Ovary (tissue), 9 donors: ENCODE results near the gene TMEM269. TPM values are rescaled to one million over a fixed set of nuclear protein-coding genes. Genes with fewer than 3 reads are reported as not detected.

ENCODE experiments used
- DNase-seq, 5 donors: peaks; one replicate each; pipeline ENCODE4 v3.0.0-alpha.2; 2019 to 2020
- H3K27ac ChIP-seq, 2 donors: fragments of 200-600 bp; one replicate each; pipeline versions ENCODE4 v1.5.1 to v1.8.0; 2019 to 2022
- H3K27me3 ChIP-seq: fragments of 200-600 bp; one replicate; pipeline ENCODE4 v1.8.0; 2022
- H3K36me3 ChIP-seq: fragments of 200-600 bp; sonication (generic); one replicate; pipeline ENCODE4 v1.5.1; 2019
- H3K4me1 ChIP-seq: one replicate; pipeline ENCODE4 v1.8.1; 2013; ENCODE audit warnings: mild to moderate bottlenecking, moderate library complexity; ENCODE audit not compliant: insufficient read depth
- H3K4me3 ChIP-seq: fragments of 200-600 bp; sonication (generic); one replicate; pipeline ENCODE4 v1.5.1; 2017
- H3K9me3 ChIP-seq, 2 donors: fragments of 200-600 bp in 1 of 2; sonication (generic) in 1 of 2; one replicate each; pipeline versions ENCODE4 v1.5.1 to v1.8.1; 2013 to 2019; ENCODE audit warnings: mild to moderate bottlenecking in 1 of 2, moderate library complexity in 1 of 2
- CTCF ChIP-seq, 3 donors: fragments of 450-650 bp in 2 of 3; fragments of 200-600 bp in 1 of 3; IDR thresholded peaks; one replicate each; pipeline versions ENCODE4 v1.5.1 to v1.8.0; 2016 to 2022; ENCODE audit warnings: antibody characterized with exemption in 3 of 3, mild to moderate bottlenecking in 1 of 3
- EP300 ChIP-seq: sonication (generic); formaldehyde crosslinking; IDR thresholded peaks from one replicate; pipeline ENCODE4 v1.6.1; 2017; ENCODE audit warnings: antibody characterized with exemption
- POLR2A ChIP-seq: fragments of 450-650 bp; IDR thresholded peaks from one replicate; pipeline ENCODE4 v1.6.1; 2017; ENCODE audit warnings: antibody characterized with exemption, mild to moderate bottlenecking, moderate library complexity
- WGBS, 3 donors: extraction: QIAGEN DNeasy Blood & Tissue Kit in 1 of 3; methylation state at CpG; one replicate each; pipeline versions ENCODE4 v1.1.5 to v1.1.7; 2013 to 2017; 5-methylcytosine and 5-hydroxymethylcytosine counted together
- intact Hi-C, 4 donors: fragments of 100-400 bp; cut with DNase I; formaldehyde crosslinking; loops; one replicate each; pipeline versions ENCODE4 v1.11.0 to v1.15.1; 2022 to 2023
- polyA plus RNA-seq, 2 donors: library from polyadenylated mRNA; stranded (reverse); fragments of 200-250 nt in 1 of 2; fragments of 350-450 nt in 1 of 2; fragmentation: Illumina TruSeq in 1 of 2; extraction: RNeasy Lipid Tissue Mini Kit (QIAGEN cat#74804) in 1 of 2; gene quantifications; one replicate each; pipeline ENCODE4 v1.2.3, GENCODE V29; 2013 to 2014
- total RNA-seq, 7 donors: library from RNA; depleted of rRNA in 2 of 7; stranded (reverse); fragments of >200 nt in 2 of 7; fragmentation: NEBNext Ultra II Directional in 3 of 7; extraction: Animal tissue kit (Norgen Biotek cat#: 25700) in 3 of 7; gene quantifications; one replicate each; pipeline versions ENCODE4 v1.1.0 to v1.2.4, GENCODE V29; 2016 to 2023
- donor health status: DM: no; HTN: no; CAD: no; lungs with moderate emphysema.
- donor health status: DM: no; HTN: no; CAD: no.
- donor health status: Bipolar disorder and iron deficiency.
- donor health status: DM: yes; HTN: yes; CAD: no.
- donor health status: DM: no; HTN: no; CAD: no.
- donor health status: DM: yes; HTN: yes; CAD: no.

Gene TMEM269
- total and polyA plus RNA-seq, 9 donors, result 0.07 to 0.62 (median 0.31) TPM; not detected in 3

GRCh38 chr1:42780176-42780575, 4.6 kb upstream of the TMEM269 start:
- no peak for DNase-seq
- TF ChIP-seq EP300 (no peak), POLR2A (no peak)
- Histone ChIP-seq H3K4me3 (no peak overlapping the region), H3K36me3 (no peaks in the 10 kb centered on the region), H3K4me1 (peaks cover 2% of the 10 kb centered on the region), H3K27me3 (no peaks in the 10 kb centered on the region), H3K9me3 (no peaks in the 10 kb centered on the region), H3K27ac (no peak overlapping the region)
- intact Hi-C loops, result loop anchor here in 1 of 4 donors (10.0 kb wide), 1 partner anchor 285 kb away; no protein-coding TSS in a partner anchor
- 92 to 95% (median 93%) methylated on average over 1 of the region's 1 CpG for WGBS, 3 donors

GRCh38 chr1:42783092-42783491, 1.7 kb upstream of the TMEM269 start:
- 95 to 96% (median 96%) methylated on average over 2 of the region's 2 CpGs for WGBS, 3 donors

GRCh38 chr1:42784547-42784945, 245 bp upstream of the TMEM269 start:
- Histone ChIP-seq H3K27ac (no peak overlapping the region), H3K4me1 (peaks cover 5% of the 10 kb centered on the region), H3K36me3 (no peaks in the 10 kb centered on the region), H3K9me3 (no peaks in the 10 kb centered on the region), H3K27me3 (no peaks in the 10 kb centered on the region), H3K4me3 (no peak overlapping the region)
- TF ChIP-seq EP300, result no peak
- TF ChIP-seq POLR2A, result no peak
- TF ChIP-seq CTCF (IDR thresholded peaks at IDR 0.05), result no peak
- intact Hi-C loops, result loop anchor here in 1 of 4 donors (10.0 kb wide), 1 partner anchor 280 kb away; no protein-coding TSS in a partner anchor
- WGBS, 3 donors, result 68 to 83% (median 81%) methylated on average over 18 of the region's 18 CpGs
- DNase-seq, result no peak

More at GRCh38 chr1:42783092-42783491, 1.7 kb upstream of the TMEM269 start:
- Histone ChIP-seq H3K27me3 (no peaks in the 10 kb centered on the region), H3K36me3 (no peaks in the 10 kb centered on the region), H3K4me1 (peaks cover 5% of the 10 kb centered on the region), H3K9me3 (no peaks in the 10 kb centered on the region), H3K4me3 (no peak overlapping the region), H3K27ac (no peak overlapping the region)
- no peak for TF ChIP-seq CTCF (IDR thresholded peaks at IDR 0.05)
- TF ChIP-seq EP300, result no peak
- TF ChIP-seq POLR2A, result no peak
- intact Hi-C loops, result loop anchor here in 1 of 4 donors (10.0 kb wide), 1 partner anchor 282 kb away; no protein-coding TSS in a partner anchor
- no peak for DNase-seq

GRCh38 chr1:42786097-42786496, 1.3 kb downstream of the TMEM269 start:
- peaks cover 5% of the 10 kb centered on the region for H3K4me1 ChIP-seq
- no peaks in the 10 kb centered on the region for H3K27me3 ChIP-seq
- TF ChIP-seq CTCF (IDR thresholded peaks at IDR 0.05), result no peak
- no peak for TF ChIP-seq EP300
- no peak for TF ChIP-seq POLR2A
- no peak overlapping the region for H3K4me3 ChIP-seq
- no peaks in the 10 kb centered on the region for H3K9me3 ChIP-seq
- WGBS, 3 donors, result 89 to 92% (median 90%) methylated on average over 5 of the region's 5 CpGs
- intact Hi-C loops, result loop anchor here in 1 of 4 donors (10.0 kb wide), 1 partner anchor 279 kb away; no protein-coding TSS in a partner anchor
- no peak for DNase-seq
- no peak overlapping the region for H3K27ac ChIP-seq
- H3K36me3 ChIP-seq, result no peaks in the 10 kb centered on the region

DNA sequence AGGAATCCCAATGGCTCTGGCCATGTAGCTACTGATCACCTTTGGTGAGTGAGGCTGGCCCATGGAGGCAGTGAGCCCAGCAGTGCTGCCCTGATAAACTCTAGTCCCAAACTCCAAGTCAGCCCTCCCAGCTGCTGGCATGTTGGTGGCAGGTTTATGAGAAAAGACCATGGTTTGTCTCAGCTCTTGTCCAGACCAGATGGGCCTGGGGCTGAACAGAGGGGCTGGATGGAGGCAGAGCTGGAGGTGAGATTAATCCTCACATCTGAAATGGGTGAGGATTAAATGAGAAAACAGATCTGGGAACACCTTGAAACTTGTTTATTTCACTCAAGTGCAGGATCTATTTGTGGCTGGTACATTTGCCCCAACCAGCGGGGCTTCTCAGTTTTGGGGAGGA, 3.2 kb downstream of the TMEM269 start:
- Histone ChIP-seq H3K27ac (no peak overlapping the region), H3K9me3 (no peaks in the 10 kb centered on the region), H3K4me3 (no peak overlapping the region), H3K27me3 (no peaks in the 10 kb centered on the region), H3K36me3 (no peaks in the 10 kb centered on the region), H3K4me1 (peaks cover 5% of the 10 kb centered on the region)
- no peak for TF ChIP-seq POLR2A
- no peak for TF ChIP-seq EP300
- TF ChIP-seq CTCF (IDR thresholded peaks at IDR 0.05), result no peak
- intact Hi-C loops, result loop anchor here in 1 of 4 donors (10.0 kb wide), 1 partner anchor 277 kb away; no protein-coding TSS in a partner anchor
- 96 to 98% (median 97%) methylated on average over 1 of the region's 1 CpG for WGBS, 3 donors
- DNase-seq, result no peak
